ENCODE results near the gene MAPK8.

MAPK8 gene

DNA sequence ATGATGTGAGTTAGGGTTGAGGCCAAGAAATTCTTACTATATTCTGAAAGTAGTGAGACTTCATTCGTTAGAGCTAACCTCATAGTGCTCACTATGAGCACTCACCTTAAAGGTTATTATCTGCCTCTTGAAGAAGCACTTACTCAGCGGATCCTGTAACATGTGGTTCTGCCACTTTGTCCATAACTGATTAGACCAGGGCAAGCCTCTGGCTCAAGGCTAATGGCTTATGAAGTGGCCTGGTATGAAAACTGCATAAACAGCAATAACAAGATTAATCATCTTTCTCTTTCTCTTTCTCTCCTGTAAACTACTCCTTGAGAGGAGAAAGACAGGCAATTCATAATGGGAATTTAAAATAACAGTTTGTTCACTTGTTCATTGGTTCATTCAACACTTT, 82.8 kb downstream of the MAPK8 start:
- DNase-seq = peak; percentile 23

DNA sequence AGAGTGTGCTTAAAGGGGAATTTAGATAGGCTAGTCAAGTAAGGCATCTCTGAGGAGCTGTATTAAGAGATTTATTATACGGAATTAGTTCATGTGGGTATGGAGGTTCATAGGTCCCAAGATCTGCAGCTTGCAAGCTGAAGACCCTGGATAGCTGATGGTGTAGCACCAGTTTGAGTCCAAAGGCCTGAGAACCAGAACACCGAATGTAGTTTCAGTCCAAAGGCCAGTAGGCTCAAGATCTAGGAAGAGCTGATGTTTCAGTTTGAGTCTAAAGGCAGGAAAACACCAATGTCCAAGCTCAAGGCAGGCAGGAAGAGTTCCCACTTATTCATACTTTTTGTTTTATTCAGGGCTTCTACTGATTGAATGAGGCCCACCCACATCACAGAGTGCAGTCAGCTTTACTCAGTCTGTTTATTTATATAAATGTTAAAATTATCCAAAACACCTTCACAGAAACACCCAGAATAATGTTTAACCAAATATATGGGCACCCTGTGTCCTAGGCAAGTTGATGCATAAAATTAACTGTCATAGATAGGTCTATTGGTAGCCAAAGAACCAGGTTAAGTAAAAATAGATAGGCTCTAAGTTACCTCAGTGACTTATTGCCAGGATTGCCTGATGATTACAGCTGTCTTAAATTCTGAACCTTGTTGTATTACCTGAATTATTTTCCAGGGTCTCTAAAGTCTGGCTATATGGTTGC, 83.5 kb downstream of the MAPK8 start:
- DNase-seq = no peak

DNA sequence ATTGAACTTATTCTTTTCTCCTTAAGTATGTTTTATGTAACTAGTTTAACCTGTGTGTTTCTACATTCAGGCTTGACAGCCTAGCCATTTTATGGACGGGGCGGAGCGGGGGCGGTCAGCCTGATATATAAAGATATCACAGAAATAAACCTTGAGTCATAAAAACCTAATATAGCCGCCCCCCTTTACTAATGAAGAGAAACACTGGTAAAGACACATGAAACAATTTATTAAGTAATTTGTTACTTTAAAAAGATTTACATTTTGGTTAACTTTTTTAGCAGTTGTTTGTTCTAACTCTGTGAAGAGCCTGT, 84.0 kb downstream of the MAPK8 start:
- no peak for DNase-seq

DNA sequence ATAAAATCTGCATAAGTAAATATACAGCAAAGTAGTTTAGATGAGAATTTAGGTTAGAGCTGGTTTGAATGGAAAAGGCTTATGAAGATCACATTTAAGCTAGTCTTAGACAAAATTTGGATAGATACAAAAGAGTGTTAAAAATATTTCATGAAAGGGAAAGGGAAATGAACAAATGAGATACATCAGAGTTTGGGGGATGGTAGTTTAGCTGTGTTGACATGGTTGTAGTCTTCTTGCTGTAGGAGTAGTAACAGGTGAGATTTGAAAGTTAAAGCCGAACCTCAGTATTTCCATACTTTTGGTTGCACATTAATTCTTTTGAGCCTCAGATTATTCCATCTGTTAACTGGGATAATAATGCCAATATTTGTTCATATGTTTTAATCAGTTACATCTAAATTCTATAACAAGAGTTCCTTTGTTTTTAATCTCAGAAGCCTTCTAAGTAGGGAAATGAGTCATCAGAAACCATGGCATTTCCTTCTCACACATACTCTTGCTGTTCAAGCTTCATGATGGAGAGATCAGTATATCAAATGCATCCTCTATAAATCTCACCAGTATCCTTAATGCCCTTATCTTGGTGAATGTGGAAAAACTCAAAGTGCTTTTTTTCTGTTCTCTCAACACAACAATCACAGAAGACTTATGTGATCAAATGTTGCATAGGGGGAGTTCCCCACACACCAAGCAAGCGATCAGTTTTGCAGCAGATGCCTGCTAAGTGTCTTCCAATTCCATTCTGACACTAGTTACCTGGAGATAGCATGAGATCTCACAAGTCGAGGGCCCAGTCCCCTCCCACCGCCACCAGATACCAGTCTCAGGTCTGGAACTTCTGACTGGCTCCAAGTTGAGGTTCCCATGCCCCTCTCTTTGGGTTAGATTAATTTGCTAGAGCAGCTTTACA, 84.7 kb downstream of the MAPK8 start:
- no peak for DNase-seq

DNA sequence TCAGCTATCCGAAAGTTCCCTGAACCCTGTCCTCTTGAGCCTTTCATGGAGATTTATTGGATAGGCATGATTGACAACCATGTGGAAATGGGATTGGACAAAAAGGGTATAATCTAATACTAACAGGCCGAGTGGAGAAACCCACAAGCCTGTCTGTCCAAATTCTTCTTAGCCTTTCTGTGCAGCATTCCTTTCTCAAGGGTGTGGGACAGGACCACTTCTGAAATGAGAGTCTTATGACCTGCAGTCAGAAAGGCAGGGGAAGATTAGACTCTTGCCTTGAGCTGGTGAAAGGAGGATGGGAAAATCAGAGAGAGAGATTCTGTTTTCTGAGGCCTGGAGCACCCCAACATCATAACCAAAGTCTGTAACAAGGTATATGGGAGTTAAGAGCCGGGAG, 85.5 kb downstream of the MAPK8 start:
- DNase-seq = no peak

DNA sequence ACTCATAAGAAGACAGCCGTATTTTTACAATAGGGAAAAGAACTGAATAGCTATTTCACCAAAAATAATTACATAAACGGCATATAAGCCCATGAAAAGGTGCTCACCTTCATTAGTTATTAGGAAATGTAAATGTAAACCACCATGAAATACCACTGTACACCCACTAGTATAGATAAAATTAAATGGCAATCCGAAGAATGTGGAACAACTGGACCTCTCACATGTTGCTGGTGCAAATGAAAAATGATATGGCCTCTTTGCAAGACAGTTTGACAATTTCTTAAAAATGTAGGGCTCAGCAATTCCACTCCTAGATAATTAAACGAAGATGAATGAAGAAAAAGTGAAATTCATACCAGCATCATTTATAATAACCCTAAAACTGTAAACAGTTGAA, 91.8 kb downstream of the MAPK8 start:
- DNase-seq = no peak

DNA sequence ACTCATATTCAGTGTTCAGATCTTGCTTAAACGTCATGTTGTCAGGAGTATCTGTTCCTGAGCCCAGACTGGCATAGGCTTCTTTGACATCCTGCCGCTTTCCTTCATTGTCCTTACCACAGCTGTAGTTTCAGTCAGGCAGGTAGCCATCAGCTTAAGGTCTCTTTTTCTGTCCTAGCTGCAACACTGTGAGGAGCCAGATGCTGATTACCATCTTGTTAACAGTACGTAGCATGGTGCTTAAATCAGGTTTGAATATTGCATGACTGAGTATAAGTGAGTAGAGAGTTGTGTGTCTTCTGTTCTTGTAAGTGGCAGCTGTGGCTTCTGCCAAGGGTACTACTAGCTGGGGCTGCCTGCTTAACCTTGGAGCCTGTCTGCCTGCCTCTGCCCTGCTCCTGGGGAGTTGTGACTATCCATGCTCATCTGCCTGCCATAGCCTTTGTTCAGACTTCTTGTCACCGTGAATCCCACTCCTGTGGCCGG, 92.6 kb downstream of the MAPK8 start:
- DNase-seq = no peak

DNA sequence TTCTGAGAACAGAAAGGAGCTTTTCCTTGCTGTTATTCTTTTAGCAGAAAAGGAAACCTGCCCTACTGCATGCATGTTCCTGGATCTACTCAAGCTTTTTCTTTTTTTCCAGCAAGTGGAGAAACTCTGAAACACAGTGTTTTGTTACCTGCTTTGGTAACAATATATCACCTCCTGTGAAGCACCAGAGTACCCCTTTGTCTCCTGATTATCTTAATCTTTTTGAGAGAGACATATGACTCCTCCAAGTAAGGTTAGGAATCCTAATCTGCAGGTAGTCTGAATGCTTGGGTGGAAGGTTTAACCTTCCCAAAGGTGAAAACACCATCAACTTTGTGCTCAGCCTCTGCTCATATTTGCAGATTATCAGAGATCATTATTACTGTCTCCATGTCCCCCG, 93.1 kb downstream of the MAPK8 start:
- no peak for DNase-seq

DNA sequence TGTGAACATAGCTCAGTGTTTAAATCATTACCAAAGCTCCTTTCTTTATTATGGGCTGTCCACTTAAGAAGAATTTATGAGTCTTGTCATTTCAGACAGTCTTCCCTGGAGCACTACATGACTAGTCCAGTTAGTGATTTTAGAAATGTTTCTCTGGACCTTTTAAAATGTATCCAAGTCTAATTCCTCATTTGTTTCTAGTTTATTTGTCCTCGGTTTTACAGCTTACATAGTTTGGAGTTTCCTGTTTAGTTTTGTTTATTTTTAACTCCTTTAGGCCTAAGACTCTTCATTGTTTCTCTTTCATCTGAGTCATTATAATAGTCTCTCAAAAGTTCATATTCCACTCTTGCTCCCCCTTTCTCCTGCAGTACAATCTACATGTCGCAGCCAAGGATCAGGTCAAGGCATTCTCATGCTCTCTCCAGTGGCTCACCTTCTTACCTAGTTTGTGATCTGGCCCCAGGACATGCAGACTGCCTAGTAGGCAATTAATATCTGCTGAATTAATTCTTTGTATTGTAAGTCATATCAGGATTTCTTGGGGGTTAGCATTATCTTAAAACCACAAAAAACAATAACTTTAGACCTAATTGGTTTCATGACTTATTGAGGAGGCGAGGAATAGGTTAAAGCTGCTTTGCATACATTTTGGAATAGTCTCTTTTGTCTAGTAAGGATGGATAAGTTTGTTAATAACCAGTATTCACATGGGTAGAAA, 93.8 kb downstream of the MAPK8 start:
- no peak for DNase-seq

DNA sequence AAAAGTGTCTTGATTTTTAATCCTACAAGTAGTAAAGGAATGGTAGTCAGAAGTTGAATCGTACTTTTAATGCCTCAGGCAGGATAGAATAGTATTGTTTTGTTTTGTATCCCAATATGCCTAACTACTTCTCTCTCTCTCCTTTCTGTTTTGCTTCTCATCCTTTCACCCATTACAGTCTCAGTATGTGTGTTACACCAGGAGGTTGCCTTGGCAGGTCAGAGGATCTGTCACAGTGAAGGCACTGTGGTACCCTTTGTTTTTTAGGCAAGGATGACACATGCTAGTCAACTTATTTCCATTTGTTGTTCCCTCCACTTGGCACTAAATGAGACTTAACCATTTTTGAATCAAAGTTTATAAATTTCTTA, 94.4 kb downstream of the MAPK8 start:
- no peak for DNase-seq

DNA sequence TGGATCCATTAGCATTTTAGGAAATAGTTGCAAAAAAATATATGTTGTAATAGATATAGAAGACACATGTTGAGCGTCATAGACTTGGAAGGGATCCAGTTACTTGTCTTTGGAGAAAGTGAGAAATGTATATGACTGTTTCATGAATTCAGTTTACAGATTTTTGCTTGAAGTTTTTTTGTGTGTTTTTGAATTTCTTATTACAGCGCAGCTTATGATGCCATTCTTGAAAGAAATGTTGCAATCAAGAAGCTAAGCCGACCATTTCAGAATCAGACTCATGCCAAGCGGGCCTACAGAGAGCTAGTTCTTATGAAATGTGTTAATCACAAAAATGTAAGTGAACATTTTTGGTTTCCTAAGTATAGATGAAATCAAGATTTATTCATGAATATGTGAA, 98.2 kb downstream of the MAPK8 start:
- no peak for DNase-seq

DNA sequence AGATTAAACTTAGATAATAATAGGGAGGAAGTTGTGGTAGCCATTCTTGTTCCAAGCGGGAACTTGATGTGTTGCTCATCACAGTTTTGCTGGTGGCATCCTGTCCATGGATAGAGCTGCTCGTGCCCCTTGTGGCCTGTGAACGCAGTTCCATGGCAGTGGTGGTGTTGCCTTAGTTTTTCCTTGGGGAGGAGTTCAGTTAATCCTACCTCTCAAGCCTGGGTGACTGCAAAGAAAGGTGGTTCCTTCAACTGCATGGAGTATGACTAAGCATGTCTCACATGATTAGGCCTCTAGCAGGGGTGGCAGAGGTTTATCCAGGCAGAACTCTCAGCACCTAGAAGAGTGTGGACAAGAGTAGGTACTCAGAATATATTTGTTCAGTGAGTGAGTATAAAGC, 99.7 kb downstream of the MAPK8 start:
- no peak for DNase-seq

DNA sequence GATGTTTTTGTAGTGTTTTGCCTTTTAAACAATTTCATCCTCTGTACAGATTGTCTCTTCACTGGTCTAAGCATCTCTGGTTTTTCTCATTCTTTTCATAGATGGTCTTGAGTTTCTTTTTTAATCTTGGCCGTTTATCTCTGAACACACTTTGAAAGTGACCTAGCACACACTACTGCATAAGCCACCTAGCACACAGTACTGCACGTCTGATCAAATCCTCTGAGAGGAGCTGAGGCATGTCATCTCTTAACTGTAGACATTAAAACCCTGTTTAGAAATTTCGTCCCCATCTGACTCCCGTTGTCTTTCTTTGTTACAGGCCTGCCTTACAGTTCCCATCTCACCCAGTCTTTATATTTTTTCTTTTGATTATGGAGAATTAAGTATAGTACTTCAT, 100.2 kb downstream of the MAPK8 start:
- no peak for DNase-seq

DNA sequence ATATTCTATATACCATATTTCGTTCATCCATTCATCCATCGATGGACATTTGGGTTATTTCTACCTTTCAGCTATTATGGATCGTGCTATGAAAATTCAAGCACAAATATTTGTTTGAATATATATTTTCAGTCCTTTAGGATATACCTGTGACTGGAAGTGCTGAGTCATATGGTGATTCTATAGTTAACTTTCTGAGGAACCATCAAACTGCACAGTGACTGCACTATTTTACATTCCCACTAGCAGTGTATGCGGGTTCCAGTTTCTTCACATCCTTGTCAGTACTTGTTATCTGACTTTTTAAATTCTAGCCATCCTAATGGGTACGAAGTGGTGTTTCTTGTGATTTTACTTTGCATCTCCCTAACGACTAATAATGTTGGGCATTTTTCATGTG, 104.0 kb downstream of the MAPK8 start:
- no peak for DNase-seq

DNA sequence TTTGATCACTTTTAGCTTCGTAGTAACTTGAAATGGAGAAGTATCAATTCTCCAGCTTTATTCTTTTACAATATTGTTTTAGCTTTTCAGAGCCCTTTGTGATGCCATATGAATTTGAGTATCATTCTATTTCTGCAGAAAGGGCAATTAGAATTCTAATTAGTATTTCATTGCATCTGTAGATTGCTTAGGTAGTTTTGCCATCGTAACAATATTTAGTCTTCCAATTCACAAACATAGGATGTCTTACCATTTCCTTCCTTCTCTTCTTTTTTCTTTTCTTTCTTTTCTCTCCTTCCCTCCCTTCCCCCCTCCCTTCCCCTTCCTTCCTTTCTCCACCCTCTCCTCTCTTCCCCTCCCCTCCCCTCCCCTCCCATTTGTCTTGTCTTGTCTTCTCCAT, 105.0 kb downstream of the MAPK8 start:
- no peak for DNase-seq

DNA sequence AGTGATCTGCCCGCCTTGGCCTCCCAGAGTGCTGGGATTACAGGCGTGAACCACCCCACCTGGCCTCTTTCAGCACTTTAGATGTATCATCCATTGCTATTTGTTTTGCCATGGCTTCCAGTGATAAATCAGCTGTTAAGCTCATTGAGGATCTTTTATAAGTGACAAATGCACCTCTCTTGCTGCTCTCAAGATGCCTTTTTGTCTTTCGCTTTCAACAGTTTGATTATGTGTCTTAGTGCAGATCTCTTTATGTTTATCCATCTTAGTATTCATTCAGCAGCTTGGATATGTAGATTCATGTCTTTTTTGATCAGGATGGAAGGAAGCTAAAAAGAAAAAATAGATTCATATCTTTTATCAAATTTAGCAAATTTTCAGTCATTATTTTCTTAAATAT, 105.6 kb downstream of the MAPK8 start:
- no peak for DNase-seq

DNA sequence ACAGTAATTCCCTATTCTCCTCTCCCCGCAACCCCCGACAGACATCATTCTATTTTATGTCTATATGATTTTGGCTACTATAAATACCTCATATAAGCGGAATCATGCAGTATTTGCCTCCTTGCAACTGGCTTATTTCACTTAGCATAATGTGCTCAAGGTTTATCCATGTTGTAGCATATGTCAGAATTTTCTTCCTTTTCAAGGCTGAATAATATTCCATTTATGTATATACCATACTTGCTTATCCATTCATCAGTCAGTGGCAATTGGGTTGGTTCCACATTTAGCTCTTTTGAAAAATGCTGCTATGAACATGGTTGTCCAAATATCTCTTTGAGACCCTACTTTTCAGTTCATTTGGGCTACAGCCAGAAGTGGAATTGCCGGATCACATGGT, 106.5 kb downstream of the MAPK8 start:
- DNase-seq = no peak

DNA sequence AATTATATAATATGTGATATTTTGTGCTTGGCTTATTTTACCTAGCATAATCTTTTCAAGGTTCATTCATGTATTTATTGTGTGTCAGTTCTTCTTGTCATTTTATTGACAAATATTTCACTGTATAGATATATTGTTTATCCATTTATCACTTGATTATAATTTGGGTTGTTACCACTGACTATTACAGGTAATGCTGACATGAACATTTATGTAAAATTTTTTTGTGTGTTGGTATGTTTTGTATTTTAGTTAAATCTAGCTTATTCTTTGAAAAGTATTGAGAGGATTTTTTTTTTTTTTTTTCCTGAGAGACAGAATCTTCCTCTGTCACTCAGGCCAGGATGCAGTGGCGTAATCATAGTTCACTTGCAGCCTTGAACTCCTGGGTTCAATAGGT, 107.7 kb downstream of the MAPK8 start:
- no peak for DNase-seq

DNA sequence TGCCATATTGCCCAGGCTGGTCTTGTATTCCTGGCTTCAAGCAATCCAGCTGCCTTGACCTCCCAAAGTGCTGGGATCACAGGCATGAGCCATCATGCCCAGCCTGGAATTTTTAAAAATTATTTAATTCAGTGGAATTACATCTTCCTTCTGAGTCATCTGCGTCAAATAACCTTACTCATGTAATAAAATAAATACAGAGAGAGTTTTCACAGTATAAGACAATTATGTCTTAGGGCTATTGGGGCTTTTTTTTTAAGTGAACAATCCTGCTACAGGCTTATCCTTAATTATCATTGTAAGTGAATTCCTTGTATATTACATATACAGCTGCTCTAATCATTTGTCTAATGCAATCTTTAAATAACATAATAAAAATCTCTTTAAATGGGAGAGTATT, 108.3 kb downstream of the MAPK8 start:
- no peak for DNase-seq

DNA sequence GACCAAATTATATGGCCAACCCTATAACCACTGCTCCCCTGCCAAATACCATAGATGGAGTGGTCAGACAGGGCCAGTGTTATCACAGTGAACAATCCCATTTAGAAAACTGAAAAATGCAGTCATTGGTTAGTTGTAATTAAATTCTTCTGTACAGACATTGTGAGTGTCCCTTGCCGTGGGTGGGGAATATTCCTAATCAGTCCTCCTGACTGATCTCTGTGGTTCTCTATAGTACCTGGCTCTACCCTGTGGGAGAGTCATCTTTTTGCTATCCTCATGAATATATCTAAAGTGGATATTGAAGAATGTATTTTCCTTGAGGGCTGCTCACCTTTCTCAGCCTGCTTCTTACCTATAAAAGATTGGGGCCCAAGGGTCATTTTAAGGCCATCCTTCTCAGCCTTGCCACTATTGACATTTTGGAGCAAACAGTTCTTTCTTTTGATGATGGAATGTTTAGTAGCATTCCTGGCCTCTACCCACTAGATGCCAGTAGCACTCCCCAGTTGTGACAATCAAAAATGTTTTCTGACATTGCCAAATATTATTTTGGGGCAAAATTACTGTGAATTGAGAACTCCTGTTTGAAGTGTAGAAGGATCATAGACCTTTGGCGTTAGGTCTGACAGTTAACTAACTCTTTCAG, 110.2 kb downstream of the MAPK8 start:
- no peak for DNase-seq

DNA sequence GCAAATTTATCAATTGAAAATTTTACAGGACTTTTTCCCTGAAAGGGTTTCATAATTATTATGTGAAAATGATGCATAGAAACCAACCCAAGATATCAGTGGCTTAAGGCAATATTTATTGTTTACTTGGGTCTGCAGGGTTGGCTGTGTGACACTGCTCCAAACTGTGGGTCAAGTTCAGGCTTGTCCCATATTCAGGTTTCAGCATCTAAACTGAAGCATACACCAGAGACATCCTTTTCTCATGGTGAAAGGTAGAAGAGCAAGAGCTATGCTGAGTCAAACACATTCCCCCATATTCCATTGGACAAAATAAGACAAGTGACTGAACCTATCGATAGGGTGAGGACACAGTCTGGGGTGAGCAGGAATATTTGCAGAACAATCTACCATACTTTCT, 110.9 kb downstream of the MAPK8 start:
- no peak for DNase-seq

DNA sequence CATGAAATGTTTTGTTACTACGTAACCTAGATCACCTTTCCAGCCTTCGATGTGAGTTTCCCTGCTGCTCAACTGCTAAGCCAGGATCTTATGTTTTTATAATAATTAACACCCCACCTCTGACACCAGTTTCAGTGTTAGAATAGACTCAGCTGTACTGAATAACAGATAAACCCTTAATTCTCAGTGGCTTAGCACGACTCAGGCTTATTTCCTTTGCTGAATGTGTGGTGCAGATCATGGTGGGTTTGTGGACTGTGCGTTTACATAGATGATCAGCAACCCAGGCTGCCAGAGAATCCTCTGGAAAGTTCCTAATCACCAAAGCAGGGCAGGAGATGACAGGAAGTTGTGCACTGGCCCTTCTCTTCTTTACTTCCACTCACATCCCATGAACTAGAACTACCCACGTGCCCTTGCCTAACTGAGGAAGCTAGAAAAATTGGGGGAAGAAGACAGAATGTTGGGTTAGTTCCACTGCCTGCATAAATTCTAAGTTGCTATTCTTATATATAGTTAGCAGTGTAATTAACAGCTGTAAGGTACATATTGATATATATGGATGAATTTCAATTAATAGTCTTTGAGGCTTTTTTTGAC, 111.8 kb downstream of the MAPK8 start:
- DNase-seq = no peak

DNA sequence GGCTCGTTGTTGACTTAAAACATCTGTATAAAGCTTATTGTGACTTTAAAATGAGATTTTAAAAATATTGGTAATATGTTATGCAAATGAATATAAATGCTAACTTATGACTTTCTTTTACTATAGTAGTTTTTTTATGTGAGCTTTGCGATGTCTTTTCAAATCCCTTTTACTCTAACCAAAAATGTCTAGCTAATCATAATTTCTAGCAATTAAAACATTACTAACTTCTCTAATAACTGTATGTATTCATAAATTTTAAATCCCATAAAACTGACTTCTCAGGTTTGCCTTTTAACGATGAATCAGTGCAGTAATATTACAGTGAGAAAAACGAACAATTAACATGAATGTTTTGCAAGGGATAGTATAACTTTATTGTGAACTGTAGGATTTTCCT, 113.2 kb downstream of the MAPK8 start:
- no peak for DNase-seq

Measured in NCI-H510A treated with DMSO at 0.1 percent for 48 hours (cell line).